Neural progenitor cell (in vitro differentiated cells): Measurements from ENCODE around the gene FITM1. TPM values are rescaled to one million over a fixed set of nuclear protein-coding genes. Genes with fewer than 3 reads are reported as not detected.

ENCODE experiments used
- DNase-seq: peaks from one replicate; pipeline ENCODE4 v3.0.0-alpha.2; 2016; ENCODE audit warnings: low spot score
- H2AFZ ChIP-seq: fragments of 200-600 bp; sonication (generic); replicated peaks from 2 replicates; pipeline ENCODE4 v1.6.1; 2016; ENCODE audit warnings: antibody characterized with exemption
- H3F3A ChIP-seq: fragments of 200-600 bp; sonication (generic); 2 replicates; pipeline ENCODE4 v1.6.1; 2016; ENCODE audit warnings: antibody characterized with exemption, low read depth
- H3K27ac ChIP-seq: fragments of 200-600 bp; sonication (generic); 2 replicates; pipeline ENCODE4 v1.5.1; 2016; ENCODE audit warnings: mild to moderate bottlenecking
- H3K27me3 ChIP-seq: fragments of 200-600 bp; sonication (generic); 2 replicates; pipeline ENCODE4 v1.6.1; 2016; ENCODE audit warnings: mild to moderate bottlenecking, moderate library complexity
- H3K36me3 ChIP-seq: fragments of 200-600 bp; sonication (generic); 2 replicates; pipeline ENCODE4 v1.5.1; 2016
- H3K4me1 ChIP-seq: fragments of 200-600 bp; sonication (generic); 2 replicates; pipeline ENCODE4 v1.6.1; 2016; ENCODE audit warnings: mixed run types
- H3K4me2 ChIP-seq: fragments of 200-600 bp; sonication (generic); 2 replicates; pipeline ENCODE4 v1.6.1; 2016
- H3K4me3 ChIP-seq: fragments of 200-600 bp; sonication (generic); 2 replicates; pipeline ENCODE4 v1.5.1; 2016
- H3K79me2 ChIP-seq: fragments of 200-600 bp; sonication (generic); 2 replicates; pipeline ENCODE4 v1.6.1; 2016; ENCODE audit warnings: low read depth
- H3K9ac ChIP-seq: fragments of 200-600 bp; sonication (generic); 2 replicates; pipeline ENCODE4 v1.6.1; 2016
- H3K9me3 ChIP-seq: fragments of 200-600 bp; sonication (generic); 2 replicates; pipeline ENCODE4 v1.5.1; 2016; ENCODE audit warnings: low read depth
- H4K20me1 ChIP-seq: fragments of 200-600 bp; sonication (generic); 2 replicates; pipeline ENCODE4 v1.6.1; 2016; ENCODE audit warnings: low read depth
- H3K27ac Mint-ChIP-seq: 3 replicates; pipeline ENCODE4 v1.8.0; 2021; ENCODE audit warnings: mixed read lengths
- H3K27me3 Mint-ChIP-seq: 2 replicates; pipeline ENCODE4 v1.8.0; 2022; ENCODE audit warnings: low read depth, mild to moderate bottlenecking, inconsistent platforms, moderate library complexity, mixed read lengths; ENCODE audit not compliant: insufficient read depth
- H3K36me3 Mint-ChIP-seq: 3 replicates; pipeline ENCODE4 v1.8.0; 2021; ENCODE audit warnings: mixed read lengths
- H3K4me1 Mint-ChIP-seq: 3 replicates; pipeline ENCODE4 v1.8.0; 2021; ENCODE audit warnings: mixed read lengths
- H3K4me3 Mint-ChIP-seq: 3 replicates; pipeline ENCODE4 v1.8.0; 2021; ENCODE audit warnings: mild to moderate bottlenecking, moderate library complexity, mixed read lengths
- H3K9me3 Mint-ChIP-seq: 3 replicates; pipeline ENCODE4 v1.8.0; 2020; ENCODE audit warnings: mixed read lengths
- EZH2 ChIP-seq: fragments of 200-600 bp; sonication (generic); IDR thresholded peaks from 2 replicates; pipeline ENCODE4 v1.6.1; 2017; ENCODE audit warnings: antibody characterized with exemption, mild to moderate bottlenecking, moderate library complexity
- EZH2phosphoT487 ChIP-seq: fragments of 200-600 bp; sonication (generic); IDR thresholded peaks from 2 replicates; pipeline ENCODE4 v1.6.1; 2017; ENCODE audit warnings: antibody characterized with exemption
- microRNA-seq: library from miRNA; unstranded; fragments of <30 nt; microRNA quantifications from one replicate; pipeline ENCODE4, GENCODE V29; 2016
- small RNA-seq: library from RNA; depleted of rRNA; stranded (forward); fragments of <200 nt; gene quantifications from one replicate; pipeline ENCODE3, GENCODE V24; 2015
- total RNA-seq: library from RNA; depleted of rRNA; stranded (reverse); fragments of >200 nt; gene quantifications from 2 replicates; pipeline ENCODE4 v1.2.3, GENCODE V29; 2015; ENCODE audit warnings: low replicate concordance
- TF ChIP-seq, protein P1 (sequence below): fragments of 200-600 bp; sonication (generic); IDR thresholded peaks from 2 replicates; pipeline ENCODE4 v1.5.1; 2017; ENCODE audit warnings: antibody characterized with exemption, mild to moderate bottlenecking

FITM1 gene
- total RNA-seq, 1 donor from 2014 or later = 0.77 TPM

DNA sequence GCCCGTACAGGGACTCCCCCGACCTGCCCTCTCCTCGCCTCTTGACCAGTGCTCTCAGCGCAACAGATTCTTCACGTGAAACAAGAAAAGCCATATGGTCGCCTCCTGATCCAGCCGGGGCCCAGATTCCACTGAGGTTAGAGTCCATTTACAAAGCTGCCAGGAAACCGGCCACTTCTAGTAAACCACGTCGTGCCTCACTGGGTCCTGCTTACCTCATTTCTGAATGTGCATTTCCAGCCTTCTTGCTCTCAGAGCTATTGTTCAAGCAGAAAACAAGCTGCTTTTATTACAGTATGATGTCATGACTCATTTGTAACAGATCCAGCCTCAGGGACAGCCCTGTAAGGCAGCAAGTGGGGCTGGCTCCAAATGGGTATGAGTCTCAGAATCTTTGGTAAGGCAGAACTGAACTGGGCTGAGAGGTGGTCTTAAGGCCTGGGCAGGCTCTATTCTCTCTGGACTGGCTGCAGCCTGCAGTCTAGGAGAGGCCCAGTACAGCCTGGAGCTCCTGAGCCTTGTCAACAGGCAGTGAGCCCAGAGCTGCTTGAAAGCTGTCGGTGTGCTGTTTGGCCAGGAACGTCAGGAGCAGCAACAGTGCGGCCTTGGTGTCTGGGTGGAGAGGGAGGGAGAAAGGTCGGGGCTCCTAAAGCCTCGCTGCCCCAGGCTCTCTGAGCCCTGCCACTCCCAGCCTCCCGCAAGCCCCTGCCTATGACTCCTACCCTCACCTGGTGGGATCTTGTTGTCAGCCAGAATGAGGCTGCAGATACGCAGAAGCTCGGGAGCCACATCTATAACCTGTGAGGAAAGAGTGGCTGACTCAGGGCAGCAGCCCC lies 49.7 kb downstream of the FITM1 start:
- H3K27me3 ChIP-seq = no peaks in the 10 kb centered on the region
- H3K4me3 ChIP-seq = no peak overlapping the region
- no peaks in the 10 kb centered on the region for H3K79me2 ChIP-seq
- no peaks in the 10 kb centered on the region for H3K4me1 Mint-ChIP-seq
- H3K4me3 Mint-ChIP-seq = peak overlapping the region; percentile 4
- no peak overlapping the region for H3K27ac ChIP-seq
- H2AFZ ChIP-seq = no peak overlapping the region
- H3K36me3 ChIP-seq = no peaks in the 10 kb centered on the region
- H3K4me1 ChIP-seq = no peaks in the 10 kb centered on the region
- no peaks in the 10 kb centered on the region for H3K9me3 Mint-ChIP-seq
- H3K27ac Mint-ChIP-seq = no peak overlapping the region
- TF ChIP-seq EZH2phosphoT487 (no peak), EZH2 (no peak)
- TF ChIP-seq, protein P1, sequence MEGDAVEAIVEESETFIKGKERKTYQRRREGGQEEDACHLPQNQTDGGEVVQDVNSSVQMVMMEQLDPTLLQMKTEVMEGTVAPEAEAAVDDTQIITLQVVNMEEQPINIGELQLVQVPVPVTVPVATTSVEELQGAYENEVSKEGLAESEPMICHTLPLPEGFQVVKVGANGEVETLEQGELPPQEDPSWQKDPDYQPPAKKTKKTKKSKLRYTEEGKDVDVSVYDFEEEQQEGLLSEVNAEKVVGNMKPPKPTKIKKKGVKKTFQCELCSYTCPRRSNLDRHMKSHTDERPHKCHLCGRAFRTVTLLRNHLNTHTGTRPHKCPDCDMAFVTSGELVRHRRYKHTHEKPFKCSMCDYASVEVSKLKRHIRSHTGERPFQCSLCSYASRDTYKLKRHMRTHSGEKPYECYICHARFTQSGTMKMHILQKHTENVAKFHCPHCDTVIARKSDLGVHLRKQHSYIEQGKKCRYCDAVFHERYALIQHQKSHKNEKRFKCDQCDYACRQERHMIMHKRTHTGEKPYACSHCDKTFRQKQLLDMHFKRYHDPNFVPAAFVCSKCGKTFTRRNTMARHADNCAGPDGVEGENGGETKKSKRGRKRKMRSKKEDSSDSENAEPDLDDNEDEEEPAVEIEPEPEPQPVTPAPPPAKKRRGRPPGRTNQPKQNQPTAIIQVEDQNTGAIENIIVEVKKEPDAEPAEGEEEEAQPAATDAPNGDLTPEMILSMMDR = no peak
- H3K36me3 Mint-ChIP-seq = peaks cover 21% of the 10 kb centered on the region
- H3K9ac ChIP-seq = no peak overlapping the region
- H3F3A ChIP-seq = peaks cover 7% of the 10 kb centered on the region
- no peak overlapping the region for H3K4me2 ChIP-seq
- no peak for DNase-seq
- H3K9me3 ChIP-seq = no peaks in the 10 kb centered on the region
- H3K27me3 Mint-ChIP-seq = peaks cover 3% of the 10 kb centered on the region
- peaks cover 14% of the 10 kb centered on the region for H4K20me1 ChIP-seq

DNA sequence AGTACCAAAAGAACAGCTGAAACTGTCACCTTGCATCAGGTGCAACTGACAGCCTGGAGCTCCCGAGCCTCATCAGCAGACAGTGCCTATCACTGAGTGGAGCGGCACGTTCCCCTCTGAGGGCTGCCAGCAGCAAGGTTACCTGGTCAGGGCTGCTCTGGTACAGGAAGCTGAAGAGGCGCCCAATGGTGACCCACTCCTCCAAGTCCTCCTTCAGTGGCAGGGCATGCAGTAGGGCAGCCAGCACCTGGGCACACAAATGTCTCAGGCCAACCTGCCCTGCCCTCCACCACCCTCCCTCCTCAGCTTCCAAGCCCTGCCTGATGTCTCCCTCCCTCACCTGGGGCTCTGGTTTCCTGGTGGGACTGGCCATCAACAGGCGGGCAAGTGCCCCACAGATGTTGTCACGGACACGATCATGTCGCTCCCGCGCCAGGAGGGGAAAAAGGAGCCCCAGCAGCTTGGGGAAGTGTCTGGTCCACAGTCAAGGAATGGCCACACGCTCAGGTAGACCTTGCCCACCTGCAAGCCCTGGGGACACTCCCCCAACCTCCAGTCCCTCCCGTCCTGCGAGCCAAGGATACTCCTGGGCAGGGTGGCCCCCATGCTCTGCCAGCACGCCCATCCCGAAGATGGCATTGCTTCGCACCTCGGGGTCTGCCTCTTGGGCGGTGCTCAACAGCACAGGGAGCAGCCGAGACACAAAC lies 51.1 kb downstream of the FITM1 start:
- H3K9ac ChIP-seq = no peak overlapping the region
- DNase-seq = no peak
- no peak overlapping the region for H3K27ac Mint-ChIP-seq
- TF ChIP-seq EZH2phosphoT487 = no peak
- no peak overlapping the region for H3K27ac ChIP-seq
- no peaks in the 10 kb centered on the region for H3K4me1 ChIP-seq
- H3K4me3 Mint-ChIP-seq = no peak overlapping the region
- H3K27me3 ChIP-seq = no peaks in the 10 kb centered on the region
- no peaks in the 10 kb centered on the region for H3K9me3 ChIP-seq
- peaks cover 22% of the 10 kb centered on the region for H3K36me3 Mint-ChIP-seq
- H3K4me3 ChIP-seq = no peak overlapping the region
- peaks cover 3% of the 10 kb centered on the region for H3K27me3 Mint-ChIP-seq
- no peaks in the 10 kb centered on the region for H3K9me3 Mint-ChIP-seq
- H3K36me3 ChIP-seq = no peaks in the 10 kb centered on the region
- no peak overlapping the region for H3K4me2 ChIP-seq
- H3K4me1 Mint-ChIP-seq = no peaks in the 10 kb centered on the region
- H3K79me2 ChIP-seq = no peaks in the 10 kb centered on the region
- H2AFZ ChIP-seq = no peak overlapping the region
- peaks cover 14% of the 10 kb centered on the region for H4K20me1 ChIP-seq
- H3F3A ChIP-seq = peaks cover 4% of the 10 kb centered on the region

Small RNAs within 50 kb of the gene (microRNA-seq; reads per million reads assigned to microRNA genes)
- gene MIR7703 = not detected

Small RNAs within 50 kb of the gene (small RNA-seq; reads per million reads assigned to genes)
- gene IPO4 = not detected
- not detected for gene IRF9
- gene RNA5SP383 = not detected

Other genes with a start within 250 kb of the FITM1 start
- 18.6 and 20.4 TPM in 2 replicates for gene DHRS4, start 176.9 kb upstream of the FITM1 start, total RNA-seq
- 3.6 and 7.4 TPM in 2 replicates for gene DHRS4L2, start 141.7 kb upstream of the FITM1 start, total RNA-seq
- gene CARMIL3, start 78.7 kb upstream of the FITM1 start, total RNA-seq = 0.77 and 1.4 TPM in 2 replicates
- gene CPNE6, start 59.1 kb upstream of the FITM1 start, total RNA-seq = not detected in 2 replicates
- 11.1 and 26.6 TPM in 2 replicates for gene PCK2, start 36.3 kb upstream of the FITM1 start, total RNA-seq
- gene DCAF11, start 15.9 kb upstream of the FITM1 start, total RNA-seq = 66.5 and 83.8 TPM in 2 replicates
- gene NRL, start 15.7 kb upstream of the FITM1 start, total RNA-seq = 0.54 and 1.9 TPM in 2 replicates
- gene PSME1, start 5.5 kb downstream of the FITM1 start, total RNA-seq = 32.7 and 37.5 TPM in 2 replicates
- gene EMC9, start 10.9 kb downstream of the FITM1 start, total RNA-seq = 14.0 and 23.8 TPM in 2 replicates
- 43.5 and 53.5 TPM in 2 replicates for gene PSME2, start 16.0 kb downstream of the FITM1 start, total RNA-seq
- gene RNF31, start 16.8 kb downstream of the FITM1 start, total RNA-seq = 28.8 and 38.3 TPM in 2 replicates
- 6.9 and 9.7 TPM in 2 replicates for gene IRF9, start 30.6 kb downstream of the FITM1 start, total RNA-seq
- 34.6 and 59.8 TPM in 2 replicates for gene REC8, start 41.4 kb downstream of the FITM1 start, total RNA-seq
- gene IPO4, start 58.2 kb downstream of the FITM1 start, total RNA-seq = 15.9 and 35.5 TPM in 2 replicates
- 30.5 and 37.6 TPM in 2 replicates for gene TM9SF1, start 64.8 kb downstream of the FITM1 start, total RNA-seq
- not detected in 2 replicates for gene TSSK4, start 75.0 kb downstream of the FITM1 start, total RNA-seq
- 35.3 and 37.1 TPM in 2 replicates for gene CHMP4A, start 82.8 kb downstream of the FITM1 start, total RNA-seq
- gene MDP1, start 85.4 kb downstream of the FITM1 start, total RNA-seq = 18.3 and 20.1 TPM in 2 replicates
- gene NEDD8, start 101.7 kb downstream of the FITM1 start, total RNA-seq = 170 and 220 TPM in 2 replicates
- gene GMPR2, start 102.3 kb downstream of the FITM1 start, total RNA-seq = 98.4 and 101 TPM in 2 replicates
- gene TINF2, start 112.0 kb downstream of the FITM1 start, total RNA-seq = 32.6 and 42.5 TPM in 2 replicates
- 2.6 and 4.9 TPM in 2 replicates for gene TGM1, start 132.5 kb downstream of the FITM1 start, total RNA-seq
- gene RABGGTA, start 140.9 kb downstream of the FITM1 start, total RNA-seq = 7.1 and 22.9 TPM in 2 replicates
- 19.7 and 27.4 TPM in 2 replicates for gene DHRS1, start 169.1 kb downstream of the FITM1 start, total RNA-seq
- 14.8 and 24.7 TPM in 2 replicates for gene NOP9, start 169.2 kb downstream of the FITM1 start, total RNA-seq
- 0.12 TPM in 1 of 2 replicates, not detected in the other for gene CIDEB, start 177.3 kb downstream of the FITM1 start, total RNA-seq
- 1.8 and 9.0 TPM in 2 replicates for gene LTB4R2, start 179.5 kb downstream of the FITM1 start, total RNA-seq
- 1.9 and 4.6 TPM in 2 replicates for gene LTB4R, start 180.8 kb downstream of the FITM1 start, total RNA-seq
- gene ADCY4, start 204.4 kb downstream of the FITM1 start, total RNA-seq = not detected in 2 replicates
- not detected in 2 replicates for gene RIPK3, start 209.3 kb downstream of the FITM1 start, total RNA-seq
- 38.2 and 95.3 TPM in 2 replicates for gene NFATC4, start 237.5 kb downstream of the FITM1 start, total RNA-seq